Activated T-cell treated with anti-CD3 and anti-CD28 coated beads, Interleukin-2, amount 50 U/mL, for 72 hours (primary cell): ENCODE results near the gene THOC2. TPM values are rescaled to one million over a fixed set of nuclear protein-coding genes. Genes with fewer than 3 reads are reported as not detected.
"Not testable (repeated sequence)": the region's sequence is repeated elsewhere in the genome, so short reads cannot be mapped to it uniquely, and the experiment has no call there.

ENCODE experiments used
- ATAC-seq, 2 donors: fragments of 150-1000 bp; cut with Tn5 transposase; replicated peaks in 1 of 2; 2 replicates each; pipeline ENCODE4 v1.10.0; 2021; ENCODE audit warnings: moderate library complexity in 2 of 2, mild to moderate bottlenecking in 1 of 2
- DNase-seq, 2 donors: peaks; one replicate each; pipeline ENCODE4 v3.0.0; 2021 to 2022; ENCODE audit warnings: mixed read lengths in 1 of 2
- H3K27ac Mint-ChIP-seq: one replicate; pipeline ENCODE4 v1.8.0; 2022; ENCODE audit warnings: mild to moderate bottlenecking, moderate library complexity, mixed read lengths
- H3K27me3 Mint-ChIP-seq: one replicate; pipeline ENCODE4 v1.8.0; 2022; ENCODE audit warnings: low read depth, mixed read lengths
- H3K36me3 Mint-ChIP-seq, 2 donors: one replicate each; pipeline ENCODE4 v1.8.0; 2022; ENCODE audit warnings: mixed read lengths in 2 of 2, mild to moderate bottlenecking in 1 of 2; ENCODE audit not compliant: insufficient read depth in 2 of 2
- H3K4me1 Mint-ChIP-seq: one replicate; pipeline ENCODE4 v1.8.0; 2022; ENCODE audit warnings: low read depth, mixed read lengths
- H3K4me3 Mint-ChIP-seq, 2 donors: one replicate each; pipeline ENCODE4 v1.8.0; 2022; ENCODE audit warnings: mild to moderate bottlenecking in 2 of 2, mixed read lengths in 2 of 2, moderate library complexity in 2 of 2
- H3K9me3 Mint-ChIP-seq, 2 donors: one replicate each; pipeline ENCODE4 v1.8.0; 2022; ENCODE audit warnings: mixed read lengths in 2 of 2
- total RNA-seq, 2 donors: library from RNA; stranded (reverse); gene quantifications; one replicate each; pipeline ENCODE4 v1.2.3, GENCODE V29; 2022

The THOC2 gene
- 10 to 100 TPM; 77.8 to 79.2 TPM for total RNA-seq

- H3K4me3 Mint-ChIP-seq = peak within 1 kb of the TSS; percentile 92 to 98
- peaks cover 37% of the 10 kb centered on the region for H3K4me1 Mint-ChIP-seq
- H3K27ac Mint-ChIP-seq = peak within 1 kb of the TSS; percentile 98
- peaks cover 4 to 5% of the 10 kb centered on the region in 2 donors for H3K36me3 Mint-ChIP-seq
- ATAC-seq (peak; percentile 87 to 89), DNase-seq (peak; percentile 70 to 79)
- H3K9me3 Mint-ChIP-seq = no peaks in the 10 kb centered on the region
- peaks cover 6% of the 10 kb centered on the region for H3K27me3 Mint-ChIP-seq
These were observed at the start of gene THOC2 for GRCh38 chrX:123732670-123733363. THOC2 (minus strand) TSS chrX:123733052; CDS start chrX:123733022, 30 bp downstream.

DNA sequence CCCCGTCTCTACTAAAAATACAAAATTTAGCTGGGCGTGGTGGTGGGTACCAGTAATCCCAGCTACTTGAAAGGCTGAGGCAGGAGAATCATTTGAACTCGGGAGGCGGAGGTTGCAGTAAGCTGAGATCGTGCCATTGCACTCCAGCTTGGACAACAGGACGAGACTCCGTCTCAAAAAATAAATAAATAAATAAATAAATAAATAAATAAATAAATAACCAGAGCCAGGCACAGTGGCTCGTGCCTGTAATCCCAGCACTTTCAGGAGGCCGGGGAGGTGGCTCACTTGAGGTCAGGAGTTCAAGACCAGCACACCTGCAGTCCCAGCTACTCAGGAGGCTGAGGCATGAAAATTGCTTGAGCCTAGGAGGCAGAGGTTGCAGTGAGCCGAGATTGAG, 48.9 kb upstream of the THOC2 start:
- ATAC-seq, H3K36me3 Mint-ChIP-seq, H3K4me1 Mint-ChIP-seq, H3K4me3 Mint-ChIP-seq, DNase-seq, H3K9me3 Mint-ChIP-seq, H3K27ac Mint-ChIP-seq: not testable (repeated sequence)
- peaks cover 12% of the 10 kb centered on the region for H3K27me3 Mint-ChIP-seq

DNA sequence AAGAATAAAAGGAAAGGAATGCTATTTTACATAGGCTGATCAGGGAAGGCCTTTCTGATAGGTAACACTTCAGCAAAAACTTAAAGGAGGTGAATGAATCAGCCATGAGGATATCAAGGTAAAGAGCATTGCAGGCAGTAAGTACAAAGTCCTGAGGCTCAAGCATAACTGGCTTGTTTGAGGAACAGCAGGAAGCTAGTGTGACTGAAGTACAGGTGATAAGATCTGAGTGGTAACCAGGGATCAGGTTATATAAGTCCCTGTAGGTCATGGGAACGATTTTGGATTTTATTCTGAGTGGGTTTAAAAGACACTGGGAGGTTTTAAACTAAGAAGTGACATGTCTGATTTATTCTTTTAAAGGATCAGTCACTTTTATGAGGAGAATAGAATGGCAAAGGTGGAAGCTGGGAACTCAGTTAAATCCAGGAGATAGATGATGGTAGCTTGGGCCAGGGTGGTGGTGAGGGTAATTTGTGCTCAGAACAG, 47.1 kb upstream of the THOC2 start:
- H3K4me1 Mint-ChIP-seq = peaks cover under 1% of the 10 kb centered on the region
- peaks cover 12% of the 10 kb centered on the region for H3K27me3 Mint-ChIP-seq
- no peak for DNase-seq
- no peak for ATAC-seq
- H3K9me3 Mint-ChIP-seq = no peaks in the 10 kb centered on the region
- H3K4me3 Mint-ChIP-seq = no peak overlapping the region
- H3K27ac Mint-ChIP-seq = no peak overlapping the region
- no peaks in the 10 kb centered on the region for H3K36me3 Mint-ChIP-seq

GRCh38 chrX:123773258-123773988, 40.6 kb upstream of the THOC2 start:
- Mint-ChIP-seq H3K27me3 (peaks cover 5% of the 10 kb centered on the region), H3K9me3 (no peaks in the 10 kb centered on the region), H3K27ac (no peak overlapping the region), H3K4me3 (no peak overlapping the region), H3K4me1 (no peaks in the 10 kb centered on the region), H3K36me3 (no peaks in the 10 kb centered on the region)
- peak; percentile 32 to 43 for ATAC-seq
- no peak for DNase-seq

DNA sequence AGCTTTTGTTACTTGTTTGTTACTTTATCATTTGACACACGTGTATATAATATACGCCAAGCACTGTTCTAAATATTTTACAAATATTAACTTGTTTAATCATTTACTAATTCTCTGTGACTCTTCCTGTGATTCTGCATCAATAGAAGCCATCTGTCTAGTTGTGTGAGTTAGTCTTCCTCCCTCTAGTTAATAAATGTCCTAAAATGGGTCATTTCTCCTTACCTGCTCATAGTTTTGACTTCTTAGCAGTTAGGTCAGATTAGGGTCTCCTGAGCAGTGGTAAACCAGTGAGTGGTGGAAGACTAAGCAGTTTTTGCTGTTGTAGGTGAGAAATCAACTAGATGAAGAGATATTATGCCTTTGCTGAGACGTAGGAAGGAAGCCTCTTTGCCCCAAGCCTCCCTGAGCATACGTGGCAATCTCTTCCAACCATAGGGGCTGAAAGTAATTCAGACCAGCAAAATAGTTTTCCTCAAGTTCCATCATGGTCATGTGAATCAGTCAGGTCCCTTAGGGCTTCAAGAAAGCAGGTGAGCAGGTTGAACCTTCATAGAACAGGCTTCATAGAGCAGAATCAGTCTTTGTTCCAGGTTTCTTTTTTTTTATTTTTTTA, 38.7 kb upstream of the THOC2 start:
- Mint-ChIP-seq H3K4me1 (no peaks in the 10 kb centered on the region), H3K27ac (no peak overlapping the region), H3K4me3 (no peak overlapping the region), H3K9me3 (no peaks in the 10 kb centered on the region), H3K27me3 (peaks cover 5% of the 10 kb centered on the region), H3K36me3 (no peaks in the 10 kb centered on the region)
- ATAC-seq (no peak), DNase-seq (no peak)

DNA sequence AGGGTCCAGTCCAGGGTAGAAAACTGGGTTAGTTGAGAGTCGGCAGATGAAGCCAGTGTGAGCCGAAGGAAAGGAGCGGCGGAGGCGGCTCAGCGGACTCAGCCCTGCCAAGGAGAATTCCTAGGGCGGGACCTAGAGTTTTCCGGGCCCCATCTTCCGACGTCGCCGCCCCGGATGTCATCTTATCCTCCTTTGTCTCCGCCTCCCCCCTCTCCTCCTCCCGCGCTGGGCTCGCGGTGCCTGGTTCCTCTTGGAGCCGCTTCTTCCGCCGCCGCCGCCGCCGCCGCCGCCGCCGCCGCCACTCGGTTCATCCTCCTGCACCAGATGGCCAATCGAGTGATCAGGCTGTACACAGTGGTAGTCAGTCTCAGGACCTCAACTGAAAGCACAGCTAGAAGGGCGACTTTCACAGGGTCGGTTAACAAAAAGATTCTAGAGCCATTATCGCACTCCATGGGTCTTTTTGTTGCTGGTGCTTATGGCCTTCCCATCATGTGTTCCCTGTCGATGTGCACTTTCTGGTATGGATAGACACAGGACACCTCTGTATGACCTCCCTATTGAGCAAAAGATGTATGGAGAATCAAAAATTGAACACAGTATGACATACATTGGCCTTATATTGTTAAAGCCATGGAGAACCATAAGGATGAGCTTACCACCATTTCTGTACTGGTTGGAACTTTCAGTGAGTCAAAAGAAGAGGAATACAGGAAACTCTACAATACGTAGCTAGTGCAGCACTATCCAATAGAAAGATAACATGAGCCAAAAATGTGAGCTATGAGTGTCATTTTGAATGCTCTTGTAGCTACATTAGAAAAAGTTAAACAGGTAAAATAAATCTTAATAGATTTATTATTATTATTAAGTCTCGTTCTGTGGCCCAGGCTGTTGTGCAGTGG, 32.4 kb upstream of the THOC2 start:
- H3K27ac Mint-ChIP-seq = peak overlapping the region; percentile 82
- DNase-seq = peak; percentile 62 to 67
- H3K36me3 Mint-ChIP-seq = no peaks in the 10 kb centered on the region
- no peaks in the 10 kb centered on the region for H3K9me3 Mint-ChIP-seq
- ATAC-seq = peak; percentile 95 to 96
- peak overlapping the region; percentile 76 to 88 for H3K4me3 Mint-ChIP-seq
- H3K4me1 Mint-ChIP-seq = no peaks in the 10 kb centered on the region
- peaks cover 5% of the 10 kb centered on the region for H3K27me3 Mint-ChIP-seq

GRCh38 chrX:123759849-123760248, 27.0 kb upstream of the THOC2 start:
- not testable (repeated sequence) for H3K4me1 Mint-ChIP-seq, H3K36me3 Mint-ChIP-seq, H3K27me3 Mint-ChIP-seq, H3K9me3 Mint-ChIP-seq, H3K27ac Mint-ChIP-seq, ATAC-seq, DNase-seq, H3K4me3 Mint-ChIP-seq

DNA sequence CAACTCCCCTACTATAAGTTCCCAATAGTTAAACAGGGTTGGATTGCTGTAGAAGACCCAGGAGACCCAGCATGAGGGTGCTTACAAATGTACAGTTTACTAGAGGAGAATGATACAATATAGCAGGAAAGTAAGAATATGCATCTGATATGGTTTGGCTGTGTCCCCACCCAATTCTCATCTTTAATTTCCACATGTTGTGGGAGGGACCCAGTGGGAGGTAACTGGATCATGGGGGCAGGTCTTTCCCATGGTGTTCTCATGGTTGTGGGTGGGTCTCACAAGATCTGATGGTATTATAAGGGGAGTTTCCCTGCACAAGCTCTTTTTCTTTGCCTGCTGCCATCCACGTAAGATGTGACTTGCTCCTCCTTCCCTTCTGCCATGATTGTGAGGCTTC, 24.9 kb upstream of the THOC2 start:
- not testable (repeated sequence) for ATAC-seq, H3K4me1 Mint-ChIP-seq, DNase-seq, H3K27ac Mint-ChIP-seq, H3K9me3 Mint-ChIP-seq, H3K27me3 Mint-ChIP-seq, H3K4me3 Mint-ChIP-seq, H3K36me3 Mint-ChIP-seq

- no peak for ATAC-seq
These were observed 23.5 kb upstream of the THOC2 start for GRCh38 chrX:123756320-123756719.

GRCh38 chrX:123755107-123755506, 22.3 kb upstream of the THOC2 start:
- H3K27me3 Mint-ChIP-seq = peaks cover 9% of the 10 kb centered on the region
- DNase-seq (no peak), ATAC-seq (no peak)
- no peak overlapping the region for H3K4me3 Mint-ChIP-seq
- H3K36me3 Mint-ChIP-seq = no peaks in the 10 kb centered on the region
- no peaks in the 10 kb centered on the region for H3K9me3 Mint-ChIP-seq
- H3K27ac Mint-ChIP-seq = no peak overlapping the region
- H3K4me1 Mint-ChIP-seq = no peaks in the 10 kb centered on the region

More at GRCh38 chrX:123756320-123756719, 23.5 kb upstream of the THOC2 start:
- Mint-ChIP-seq H3K27me3 (peaks cover 9% of the 10 kb centered on the region), H3K36me3 (no peaks in the 10 kb centered on the region), H3K4me3 (no peak overlapping the region), H3K9me3 (no peaks in the 10 kb centered on the region), H3K4me1 (no peaks in the 10 kb centered on the region), H3K27ac (no peak overlapping the region)
- DNase-seq = no peak

GRCh38 chrX:123753656-123754350, 21.0 kb upstream of the THOC2 start:
- ATAC-seq = no peak
- Mint-ChIP-seq H3K9me3 (no peaks in the 10 kb centered on the region), H3K36me3 (no peaks in the 10 kb centered on the region), H3K4me3 (no peak overlapping the region), H3K27ac (no peak overlapping the region), H3K4me1 (no peaks in the 10 kb centered on the region), H3K27me3 (peaks cover 9% of the 10 kb centered on the region)
- DNase-seq = no peak

DNA sequence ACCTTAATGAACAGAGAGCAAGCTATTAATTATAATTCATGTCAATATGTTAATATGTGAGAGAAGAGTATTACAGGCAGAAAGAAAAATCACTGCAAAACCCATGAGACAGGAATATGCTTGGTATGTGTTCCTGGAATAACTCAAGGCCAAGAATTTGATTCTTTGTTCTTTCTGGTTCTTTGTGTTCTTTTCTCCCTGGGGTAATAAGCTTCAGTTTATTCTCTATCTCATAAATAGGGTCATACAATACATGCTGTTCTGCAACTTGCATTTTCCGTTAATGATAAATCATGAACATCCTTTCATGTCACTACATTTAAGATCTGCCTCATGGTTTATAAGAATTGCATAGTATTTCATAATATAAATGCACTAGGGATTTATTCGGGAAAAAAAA, 16.8 kb upstream of the THOC2 start:
- no peak for ATAC-seq
- Mint-ChIP-seq H3K9me3 (no peaks in the 10 kb centered on the region), H3K36me3 (no peaks in the 10 kb centered on the region), H3K27ac (no peak overlapping the region), H3K27me3 (no peaks in the 10 kb centered on the region), H3K4me3 (no peak overlapping the region), H3K4me1 (no peaks in the 10 kb centered on the region)
- DNase-seq = no peak
